SK-N-SH (cell line): ENCODE results near the gene SRMS. TPM values are rescaled to one million over a fixed set of nuclear protein-coding genes. Genes with fewer than 3 reads are reported as not detected.
"Not testable (repeated sequence)": the region's sequence is repeated elsewhere in the genome, so short reads cannot be mapped to it uniquely, and the experiment has no call there.

Experiments used
- CTCF ChIA-PET: fragments of 300-600, 350-600 bp; formaldehyde crosslinking; extraction: SDS; loops from one replicate; lab custom pipeline; 2021; lab: Yijun Ruan, JAX
- POLR2A ChIA-PET: fragments of 350-600 bp; sonication (Branson Sonifier 250); formaldehyde crosslinking; extraction: SDS; loops from one replicate; lab custom pipeline; 2020; ENCODE audit warnings: antibody characterized with exemption, inconsistent platforms; lab: Yijun Ruan, JAX
- DNase-seq: peaks from one replicate; pipeline ENCODE4 v3.0.0; 2012
- H2AFZ ChIP-seq: fragments of 200-600 bp; sonication (generic); 2 replicates; pipeline ENCODE4 v1.8.1; 2016; ENCODE audit warnings: antibody characterized with exemption, mild to moderate bottlenecking, low read depth
- H3F3A ChIP-seq: fragments of 200-600 bp; sonication (generic); replicated peaks from 2 replicates; pipeline ENCODE3; 2016; ENCODE audit warnings: antibody characterized with exemption, mild to moderate bottlenecking; ENCODE audit not compliant: insufficient read depth
- H3K27ac ChIP-seq, 2 experiments: fragments of 200-500 bp in 1 of 2; fragments of 200-600 bp in 1 of 2; sonication (Bioruptor generic) in 1 of 2; sonication (generic), shearing (Covaris generic) in 1 of 2; 2 replicates each; pipeline versions ENCODE4 v1.5.1 to v1.6.1; 2014 to 2016; ENCODE audit warnings: low read depth in 2 of 2, inconsistent platforms in 1 of 2, low read length in 1 of 2, mild to moderate bottlenecking in 1 of 2, mixed read lengths in 1 of 2
- H3K27me3 ChIP-seq: fragments of 200-600 bp; sonication (generic), shearing (Covaris generic); 2 replicates; pipeline ENCODE4 v1.6.1; 2016; ENCODE audit warnings: mixed run types; ENCODE audit not compliant: insufficient read depth
- H3K36me3 ChIP-seq, 2 experiments: fragments of 200-500 bp in 1 of 2; fragments of 200-600 bp in 1 of 2; sonication (Bioruptor generic) in 1 of 2; sonication (generic) in 1 of 2; replicated peaks in 1 of 2; 2 replicates each; pipeline versions ENCODE3 to v1.5.1; 2014 to 2016; ENCODE audit warnings: low read length in 1 of 2, mild to moderate bottlenecking in 1 of 2; ENCODE audit not compliant: insufficient read depth in 2 of 2, control insufficient read depth in 1 of 2
- H3K4me1 ChIP-seq, 2 experiments: fragments of 200-500 bp in 1 of 2; fragments of 200-600 bp in 1 of 2; sonication (Bioruptor generic) in 1 of 2; sonication (generic), shearing (Covaris generic) in 1 of 2; 2 replicates each; pipeline versions ENCODE4 v1.5.1 to v1.6.1; 2014 to 2016; ENCODE audit warnings: low read depth in 1 of 2, low read length in 1 of 2, mixed run types in 1 of 2; ENCODE audit not compliant: insufficient read depth in 2 of 2, control insufficient read depth in 1 of 2
- H3K4me2 ChIP-seq: fragments of 200-600 bp; sonication (generic), shearing (Covaris generic); 2 replicates; pipeline ENCODE4 v1.6.1; 2017; ENCODE audit warnings: mixed run types
- H3K4me3 ChIP-seq, 2 experiments: fragments of 200-500 bp in 1 of 2; fragments of 200-600 bp in 1 of 2; sonication (Bioruptor generic) in 1 of 2; sonication (generic), shearing (Covaris generic) in 1 of 2; 2 replicates each; pipeline versions ENCODE4 v1.5.1 to v1.8.1; 2014 to 2016; ENCODE audit warnings: low read depth in 2 of 2, inconsistent platforms in 1 of 2, low read length in 1 of 2, mild to moderate bottlenecking in 1 of 2, mixed read lengths in 1 of 2, moderate library complexity in 1 of 2
- H3K79me2 ChIP-seq: fragments of 200-600 bp; sonication (generic); 2 replicates; pipeline ENCODE4 v1.8.1; 2017; ENCODE audit warnings: mild to moderate bottlenecking; ENCODE audit not compliant: insufficient read depth
- H3K9ac ChIP-seq: fragments of 200-600 bp; sonication (generic); 2 replicates; pipeline ENCODE4 v1.6.1; 2017; ENCODE audit warnings: mixed run types
- H3K9me2 ChIP-seq: fragments of 200-600 bp; sonication (generic); 2 replicates; pipeline ENCODE4 v1.6.1; 2017; ENCODE audit warnings: mixed run types
- H3K9me3 ChIP-seq: fragments of 200-600 bp; sonication (generic); 2 replicates; pipeline ENCODE4 v1.6.1; 2017; ENCODE audit warnings: mixed run types, mild to moderate bottlenecking, moderate library complexity
- H4K20me1 ChIP-seq: fragments of 200-600 bp; sonication (generic); 2 replicates; pipeline ENCODE4 v1.6.1; 2017; ENCODE audit warnings: mild to moderate bottlenecking, mixed run types; ENCODE audit not compliant: insufficient read depth
- CHD2 ChIP-seq: fragments of 150-350 bp; IDR thresholded peaks from 2 replicates; pipeline ENCODE4 v1.6.1; 2018; ENCODE audit warnings: low read length; ENCODE audit not compliant: partially characterized antibody
- FOSL2 ChIP-seq: IDR thresholded peaks from 2 replicates; pipeline ENCODE4 v1.4.0; 2012; ENCODE audit warnings: low read depth, mild to moderate bottlenecking, moderate library complexity, borderline replicate concordance
- MEF2A ChIP-seq: IDR thresholded peaks from 2 replicates; pipeline ENCODE4 v1.4.0; 2012; ENCODE audit warnings: low read depth, borderline replicate concordance
- NFIC ChIP-seq: IDR thresholded peaks from 2 replicates; pipeline ENCODE4 v1.4.0; 2012; ENCODE audit warnings: borderline replicate concordance
- PBX3 ChIP-seq: IDR thresholded peaks from 2 replicates; pipeline ENCODE4; 2012
- POLR2AphosphoS5 ChIP-seq: IDR thresholded peaks from 2 replicates; pipeline ENCODE4 v1.6.1; 2012; ENCODE audit warnings: low read depth, low read length
- REST ChIP-seq: IDR thresholded peaks from 2 replicates; pipeline ENCODE4 v1.6.1; 2012; ENCODE audit warnings: mild to moderate bottlenecking, low read depth, low read length, moderate library complexity
- TEAD4 ChIP-seq: IDR thresholded peaks from 2 replicates; pipeline ENCODE4 v1.4.0; 2012; ENCODE audit warnings: mild to moderate bottlenecking, borderline replicate concordance; ENCODE audit not compliant: insufficient read depth
- WGBS: methylation state at CpG from one replicate; pipeline ENCODE4 v1.1.6; 2017; ENCODE audit warnings: low lambda C conversion rate; 5-methylcytosine and 5-hydroxymethylcytosine counted together
- polyA plus RNA-seq, 3 experiments: library from polyadenylated mRNA; depleted of rRNA; stranded (reverse); fragments of >200 nt; gene quantifications; 2 replicates each; pipeline ENCODE4 v1.2.3, GENCODE V29; 2012
- TF ChIP-seq, protein P1 (sequence below): IDR thresholded peaks from 2 replicates; pipeline ENCODE4 v1.4.0; 2012; ENCODE audit warnings: low read depth, borderline replicate concordance
- TF ChIP-seq, protein P2 (sequence below): IDR thresholded peaks from 2 replicates; pipeline ENCODE4 v1.4.0; 2012; ENCODE audit warnings: low read depth
- TF ChIP-seq, protein P3 (sequence below): fragments of 200-600 bp; sonication (generic); IDR thresholded peaks from 2 replicates; pipeline ENCODE4 v1.6.1; 2017; ENCODE audit warnings: antibody characterized with exemption, mild to moderate bottlenecking, moderate library complexity
- TF ChIP-seq, protein P4 (sequence below): fragments of 150-350 bp; IDR thresholded peaks from 2 replicates; pipeline ENCODE4 v1.6.1; 2017; ENCODE audit warnings: antibody characterized with exemption, low read length, low read depth, borderline replicate concordance
- TF ChIP-seq, protein P5 (sequence below): IDR thresholded peaks from 2 replicates; pipeline ENCODE4 v1.4.0; 2012; ENCODE audit warnings: low read depth, borderline replicate concordance

The SRMS gene
- polyA plus RNA-seq, 1 of the 3 experiments (the other 2 are of a cell fraction) = not detected

DNA sequence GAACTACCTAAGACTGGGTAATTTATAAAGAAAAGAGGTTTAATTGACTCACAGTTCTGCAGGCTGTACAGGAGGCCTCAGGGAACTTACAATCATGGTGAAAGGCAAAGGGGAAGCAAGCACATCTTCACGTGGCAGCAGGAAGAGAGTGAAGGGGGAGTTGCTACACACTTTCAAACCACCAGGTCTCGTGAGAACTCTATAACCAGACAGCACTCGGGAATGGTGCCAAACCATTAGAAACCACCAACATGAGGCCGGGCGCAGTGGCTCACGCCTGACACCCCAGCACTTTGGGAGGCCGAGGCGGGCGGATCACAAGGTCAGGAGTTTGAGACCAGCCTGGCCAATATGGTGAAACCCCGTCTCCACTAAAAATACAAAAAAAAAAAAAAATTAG is 33.0 kb downstream of the SRMS start:
- H3K9ac ChIP-seq, H3K4me2 ChIP-seq, H3F3A ChIP-seq, H3K27me3 ChIP-seq, H3K9me3 ChIP-seq, H3K9me2 ChIP-seq, H2AFZ ChIP-seq, H3K27ac ChIP-seq, POLR2A ChIA-PET, H3K79me2 ChIP-seq, DNase-seq, CTCF ChIA-PET, H3K36me3 ChIP-seq, H4K20me1 ChIP-seq, H3K4me3 ChIP-seq: not testable (repeated sequence)
- H3K4me1 ChIP-seq = peaks cover 0 to 11% of the 10 kb centered on the region in 2 experiments; a peak in 1 of 4 replicates
- WGBS = 86% methylated on average over 8 of the region's 10 CpGs

- H3K36me3 ChIP-seq = no peaks in the 10 kb centered on the region
- H3K4me3 ChIP-seq = no peak overlapping the region
- no peaks in the 10 kb centered on the region for H3K9me3 ChIP-seq
- H3K27me3 ChIP-seq = no peaks in the 10 kb centered on the region
- no peaks in the 10 kb centered on the region for H3K9me2 ChIP-seq
- 85% methylated on average over 3 of the region's 3 CpGs for WGBS
- DNase-seq = no peak
- POLR2A ChIA-PET = no interaction called here
- H2AFZ ChIP-seq = no peak overlapping the region
- no peaks in the 10 kb centered on the region for H3K79me2 ChIP-seq
- H3K27ac ChIP-seq = no peak overlapping the region
- no peak overlapping the region for H3K4me2 ChIP-seq
- no peaks in the 10 kb centered on the region for H3F3A ChIP-seq
- H4K20me1 ChIP-seq = no peaks in the 10 kb centered on the region
- CTCF ChIA-PET = interaction anchor here (1.2 kb wide), 1 partner anchor 9 kb away, joined by 3 read pairs; no protein-coding TSS in a partner anchor
- no peak overlapping the region for H3K9ac ChIP-seq
- peaks cover 0 to 2% of the 10 kb centered on the region in 2 experiments; a peak in 1 of 4 replicates for H3K4me1 ChIP-seq
- TF ChIP-seq, protein P1, sequence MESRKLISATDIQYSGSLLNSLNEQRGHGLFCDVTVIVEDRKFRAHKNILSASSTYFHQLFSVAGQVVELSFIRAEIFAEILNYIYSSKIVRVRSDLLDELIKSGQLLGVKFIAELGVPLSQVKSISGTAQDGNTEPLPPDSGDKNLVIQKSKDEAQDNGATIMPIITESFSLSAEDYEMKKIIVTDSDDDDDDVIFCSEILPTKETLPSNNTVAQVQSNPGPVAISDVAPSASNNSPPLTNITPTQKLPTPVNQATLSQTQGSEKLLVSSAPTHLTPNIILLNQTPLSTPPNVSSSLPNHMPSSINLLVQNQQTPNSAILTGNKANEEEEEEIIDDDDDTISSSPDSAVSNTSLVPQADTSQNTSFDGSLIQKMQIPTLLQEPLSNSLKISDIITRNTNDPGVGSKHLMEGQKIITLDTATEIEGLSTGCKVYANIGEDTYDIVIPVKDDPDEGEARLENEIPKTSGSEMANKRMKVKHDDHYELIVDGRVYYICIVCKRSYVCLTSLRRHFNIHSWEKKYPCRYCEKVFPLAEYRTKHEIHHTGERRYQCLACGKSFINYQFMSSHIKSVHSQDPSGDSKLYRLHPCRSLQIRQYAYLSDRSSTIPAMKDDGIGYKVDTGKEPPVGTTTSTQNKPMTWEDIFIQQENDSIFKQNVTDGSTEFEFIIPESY = no peak
- no peak for TF ChIP-seq NFIC
- no peak for TF ChIP-seq REST
- no peak for TF ChIP-seq PBX3
- TF ChIP-seq CHD2 = no peak
- no peak for TF ChIP-seq TEAD4
- TF ChIP-seq, protein P2, sequence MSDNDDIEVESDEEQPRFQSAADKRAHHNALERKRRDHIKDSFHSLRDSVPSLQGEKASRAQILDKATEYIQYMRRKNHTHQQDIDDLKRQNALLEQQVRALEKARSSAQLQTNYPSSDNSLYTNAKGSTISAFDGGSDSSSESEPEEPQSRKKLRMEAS = no peak
- TF ChIP-seq MEF2A = no peak
- TF ChIP-seq FOSL2 = no peak
- TF ChIP-seq, protein P3, sequence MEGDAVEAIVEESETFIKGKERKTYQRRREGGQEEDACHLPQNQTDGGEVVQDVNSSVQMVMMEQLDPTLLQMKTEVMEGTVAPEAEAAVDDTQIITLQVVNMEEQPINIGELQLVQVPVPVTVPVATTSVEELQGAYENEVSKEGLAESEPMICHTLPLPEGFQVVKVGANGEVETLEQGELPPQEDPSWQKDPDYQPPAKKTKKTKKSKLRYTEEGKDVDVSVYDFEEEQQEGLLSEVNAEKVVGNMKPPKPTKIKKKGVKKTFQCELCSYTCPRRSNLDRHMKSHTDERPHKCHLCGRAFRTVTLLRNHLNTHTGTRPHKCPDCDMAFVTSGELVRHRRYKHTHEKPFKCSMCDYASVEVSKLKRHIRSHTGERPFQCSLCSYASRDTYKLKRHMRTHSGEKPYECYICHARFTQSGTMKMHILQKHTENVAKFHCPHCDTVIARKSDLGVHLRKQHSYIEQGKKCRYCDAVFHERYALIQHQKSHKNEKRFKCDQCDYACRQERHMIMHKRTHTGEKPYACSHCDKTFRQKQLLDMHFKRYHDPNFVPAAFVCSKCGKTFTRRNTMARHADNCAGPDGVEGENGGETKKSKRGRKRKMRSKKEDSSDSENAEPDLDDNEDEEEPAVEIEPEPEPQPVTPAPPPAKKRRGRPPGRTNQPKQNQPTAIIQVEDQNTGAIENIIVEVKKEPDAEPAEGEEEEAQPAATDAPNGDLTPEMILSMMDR = no peak
- TF ChIP-seq, protein P4, sequence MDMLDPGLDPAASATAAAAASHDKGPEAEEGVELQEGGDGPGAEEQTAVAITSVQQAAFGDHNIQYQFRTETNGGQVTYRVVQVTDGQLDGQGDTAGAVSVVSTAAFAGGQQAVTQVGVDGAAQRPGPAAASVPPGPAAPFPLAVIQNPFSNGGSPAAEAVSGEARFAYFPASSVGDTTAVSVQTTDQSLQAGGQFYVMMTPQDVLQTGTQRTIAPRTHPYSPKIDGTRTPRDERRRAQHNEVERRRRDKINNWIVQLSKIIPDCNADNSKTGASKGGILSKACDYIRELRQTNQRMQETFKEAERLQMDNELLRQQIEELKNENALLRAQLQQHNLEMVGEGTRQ = no peak
- TF ChIP-seq POLR2AphosphoS5 = no peak
- TF ChIP-seq, protein P5, sequence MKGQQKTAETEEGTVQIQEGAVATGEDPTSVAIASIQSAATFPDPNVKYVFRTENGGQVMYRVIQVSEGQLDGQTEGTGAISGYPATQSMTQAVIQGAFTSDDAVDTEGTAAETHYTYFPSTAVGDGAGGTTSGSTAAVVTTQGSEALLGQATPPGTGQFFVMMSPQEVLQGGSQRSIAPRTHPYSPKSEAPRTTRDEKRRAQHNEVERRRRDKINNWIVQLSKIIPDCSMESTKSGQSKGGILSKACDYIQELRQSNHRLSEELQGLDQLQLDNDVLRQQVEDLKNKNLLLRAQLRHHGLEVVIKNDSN = no peak
Observed at GRCh38 chr20:63513207-63513606, 34.3 kb downstream of the SRMS start.
